ENCODE measurements around the gene FAM228B.

- TF ChIP-seq CTCF (IDR thresholded peaks at IDR 0.05) (no peak), EZH2 (IDR thresholded peaks at IDR 0.05) (no peak)
Observed at GRCh38 chr2:24162494-24162893, 39.2 kb downstream of the FAM228B start.

Measured in neural progenitor cell (in vitro differentiated cells).